Common myeloid progenitor, CD34-positive (primary cell): Measurements from ENCODE around the gene GKN1.

Experiments
- CTCF ChIA-PET: fragments of 350-600 bp; sonication (Branson Sonifier 250); formaldehyde crosslinking; loops from one replicate; lab custom pipeline; 2021; ENCODE audit warnings: antibody characterized with exemption; lab: Charles Lee
- POLR2A ChIA-PET: fragments of 350-600 bp; sonication (Branson Sonifier 250); formaldehyde crosslinking; loops from one replicate; lab custom pipeline; 2021; ENCODE audit warnings: antibody characterized with exemption; lab: Charles Lee
- DNase-seq, 3 donors: peaks; one replicate each; pipeline versions ENCODE4 v3.0.0 to v3.0.0-alpha.2; 2013
- H3K27ac ChIP-seq, 2 experiments: 1 replicate in 1 of 2; 2 replicates in 1 of 2; pipeline ENCODE4 v1.7.0; 2013; ENCODE audit warnings: inconsistent platforms in 2 of 2, low read length in 2 of 2, mild to moderate bottlenecking in 2 of 2, low read depth in 1 of 2, moderate library complexity in 1 of 2; ENCODE audit not compliant: severe bottlenecking in 2 of 2, insufficient read depth in 1 of 2, poor library complexity in 1 of 2
- H3K27me3 ChIP-seq, 5 experiments: replicated peaks in 2 of 5; 1 replicate in 3 of 5; 2 replicates in 2 of 5; pipeline versions ENCODE4 v1.6.1 to v1.7.0; 2013; ENCODE audit warnings: low read length in 4 of 5, mild to moderate bottlenecking in 2 of 5, moderate library complexity in 2 of 5, inconsistent platforms in 1 of 5; ENCODE audit not compliant: insufficient read depth in 5 of 5, control insufficient read depth in 4 of 5
- H3K36me3 ChIP-seq, 4 experiments: 1 replicate in 2 of 4; 2 replicates in 2 of 4; pipeline versions ENCODE4 v1.6.1 to v1.7.0; 2013; ENCODE audit warnings: low read length in 3 of 4, control low read depth in 1 of 4, mild to moderate bottlenecking in 1 of 4; ENCODE audit not compliant: control insufficient read depth in 4 of 4, insufficient read depth in 4 of 4
- H3K4me1 ChIP-seq, 4 experiments: 1 replicate in 3 of 4; 2 replicates in 1 of 4; pipeline versions ENCODE4 v1.6.1 to v1.7.1; 2013; ENCODE audit warnings: low read length in 3 of 4, mild to moderate bottlenecking in 3 of 4, control low read depth in 1 of 4, inconsistent platforms in 1 of 4, moderate library complexity in 1 of 4; ENCODE audit not compliant: control insufficient read depth in 4 of 4, insufficient read depth in 4 of 4; ENCODE audit errors: control extremely low read depth in 1 of 4
- H3K4me3 ChIP-seq, 7 experiments: 1 replicate in 4 of 7; 2 replicates in 3 of 7; pipeline versions ENCODE4 v1.5.1 to v1.7.0; 2013; ENCODE audit warnings: mild to moderate bottlenecking in 7 of 7, low read length in 6 of 7, moderate library complexity in 6 of 7, inconsistent platforms in 2 of 7, low read depth in 2 of 7, control low read depth in 1 of 7; ENCODE audit not compliant: insufficient read depth in 4 of 7, control insufficient read depth in 1 of 7; ENCODE audit errors: extremely low read depth in 1 of 7
- H3K9me3 ChIP-seq, 5 experiments: 1 replicate in 4 of 5; 2 replicates in 1 of 5; pipeline versions ENCODE4 v1.6.1 to v1.7.1; 2013; ENCODE audit warnings: low read length in 4 of 5, mild to moderate bottlenecking in 2 of 5, inconsistent platforms in 1 of 5, low read depth in 1 of 5, moderate library complexity in 1 of 5; ENCODE audit not compliant: control insufficient read depth in 4 of 5, insufficient read depth in 2 of 5; ENCODE audit errors: control extremely low read depth in 1 of 5
- WGBS: methylation state at CpG from one replicate; pipeline ENCODE4 v1.1.5; 2013; ENCODE audit not compliant: insufficient coverage; 5-methylcytosine and 5-hydroxymethylcytosine counted together

Gene GKN1

GRCh38 chr2:68980956-68981355 is 6.5 kb downstream of the GKN1 start:
- 17% methylated on average over 1 of the region's 1 CpG for WGBS
- Histone ChIP-seq H3K36me3 (no peaks in the 10 kb centered on the region), H3K9me3 (no peaks in the 10 kb centered on the region), H3K27ac (no peak overlapping the region), H3K4me3 (no peak overlapping the region), H3K4me1 (no peaks in the 10 kb centered on the region), H3K27me3 (no peaks in the 10 kb centered on the region)
- CTCF ChIA-PET = no interaction called here
- POLR2A ChIA-PET = no interaction called here
- DNase-seq = peak in 1 of 3 donors; percentile 50

- peaks cover 0 to 4% (median 0%) of the 10 kb centered on the region in 5 experiments for H3K27me3 ChIP-seq
- H3K4me3 ChIP-seq = no peak overlapping the region
- ChIA-PET POLR2A (no interaction called here), CTCF (no interaction called here)
- no peak overlapping the region for H3K27ac ChIP-seq
- no peaks in the 10 kb centered on the region for H3K9me3 ChIP-seq
- WGBS = 92% methylated on average over 5 of the region's 5 CpGs
- DNase-seq = no peak
- no peaks in the 10 kb centered on the region for H3K36me3 ChIP-seq
- H3K4me1 ChIP-seq = no peaks in the 10 kb centered on the region
Measured at GRCh38 chr2:68987021-68987503, 12.6 kb downstream of the GKN1 start.

GRCh38 chr2:68989035-68989434 is 14.6 kb downstream of the GKN1 start:
- no peak for DNase-seq
- no peak overlapping the region for H3K27ac ChIP-seq
- 64% methylated on average over 4 of the region's 5 CpGs for WGBS
- H3K27me3 ChIP-seq = peaks cover 0 to 5% (median 0%) of the 10 kb centered on the region in 5 experiments
- H3K4me3 ChIP-seq = no peak overlapping the region
- no peaks in the 10 kb centered on the region for H3K36me3 ChIP-seq
- POLR2A ChIA-PET = no interaction called here
- H3K4me1 ChIP-seq = no peaks in the 10 kb centered on the region
- CTCF ChIA-PET = interaction anchor here (0.7 to 1.4 kb wide), 2 partner anchors 12 to 13 kb away, joined by 3 read pairs; no protein-coding TSS in a partner anchor
- no peaks in the 10 kb centered on the region for H3K9me3 ChIP-seq

- no peak for DNase-seq
- H3K9me3 ChIP-seq = no peaks in the 10 kb centered on the region
- no peak overlapping the region for H3K4me3 ChIP-seq
- ChIA-PET CTCF (no interaction called here), POLR2A (interaction anchor here (1.0 kb wide), 1 partner anchor 19 kb away, joined by 3 read pairs; no protein-coding TSS in a partner anchor)
- no peaks in the 10 kb centered on the region for H3K36me3 ChIP-seq
- H3K27ac ChIP-seq = no peak overlapping the region
- H3K4me1 ChIP-seq = no peaks in the 10 kb centered on the region
- 100% methylated on average over 4 of the region's 5 CpGs for WGBS
- H3K27me3 ChIP-seq = peaks cover 0 to 12% (median 0%) of the 10 kb centered on the region in 5 experiments
Measured at GRCh38 chr2:68992341-68992740, 17.9 kb downstream of the GKN1 start.

GRCh38 chr2:68992933-68993332 is 18.5 kb downstream of the GKN1 start:
- CTCF ChIA-PET = interaction anchor here (1.0 kb wide), 1 partner anchor 22 kb away, joined by 3 read pairs; no protein-coding TSS in a partner anchor

GRCh38 chr2:68993660-68994059 is 19.2 kb downstream of the GKN1 start:
- POLR2A ChIA-PET = no interaction called here
- Histone ChIP-seq H3K36me3 (no peaks in the 10 kb centered on the region), H3K9me3 (no peaks in the 10 kb centered on the region), H3K4me3 (no peak overlapping the region), H3K27ac (no peak overlapping the region), H3K4me1 (no peaks in the 10 kb centered on the region), H3K27me3 (peaks cover 0 to 12% (median 0%) of the 10 kb centered on the region in 5 experiments)
- DNase-seq = no peak
- CTCF ChIA-PET = interaction anchor here (1.0 to 1.5 kb wide), 2 partner anchors 9 to 21 kb away, joined by 3 read pairs; no protein-coding TSS in a partner anchor
- 99% methylated on average over 7 of the region's 7 CpGs for WGBS

More at GRCh38 chr2:68992933-68993332, 18.5 kb downstream of the GKN1 start:
- no peaks in the 10 kb centered on the region for H3K9me3 ChIP-seq
- no peak overlapping the region for H3K4me3 ChIP-seq
- WGBS = 80% methylated on average over 2 of the region's 3 CpGs
- no peaks in the 10 kb centered on the region for H3K4me1 ChIP-seq
- H3K36me3 ChIP-seq = no peaks in the 10 kb centered on the region
- H3K27me3 ChIP-seq = peaks cover 0 to 12% (median 0%) of the 10 kb centered on the region in 5 experiments
- DNase-seq = no peak
- POLR2A ChIA-PET = no interaction called here
- H3K27ac ChIP-seq = no peak overlapping the region

GRCh38 chr2:68994864-68995263 is 20.4 kb downstream of the GKN1 start:
- DNase-seq = no peak
- POLR2A ChIA-PET = no interaction called here
- CTCF ChIA-PET = interaction anchor here (1.5 kb wide), 1 partner anchor 8 kb away, joined by 3 read pairs; no protein-coding TSS in a partner anchor
- Histone ChIP-seq H3K36me3 (no peaks in the 10 kb centered on the region), H3K4me3 (no peak overlapping the region), H3K27me3 (peaks cover 0 to 8% (median 0%) of the 10 kb centered on the region in 5 experiments), H3K4me1 (no peaks in the 10 kb centered on the region), H3K9me3 (no peaks in the 10 kb centered on the region), H3K27ac (no peak overlapping the region)
- 81% methylated on average over 4 of the region's 4 CpGs for WGBS
